BLaER1 (cell line): ENCODE results near the gene TMEM132C.
A peak's percentile ranks its signal among the peaks of the same experiment; 100 is the strongest.

Source experiments
- H3K27ac ChIP-seq: shearing (Covaris generic); formaldehyde crosslinking; 2 replicates; pipeline ENCODE4 v1.8.1; 2022
- H3K27me3 ChIP-seq: shearing (Covaris generic); formaldehyde crosslinking; 2 replicates; pipeline ENCODE4 v1.8.1; 2022
- H3K36me3 ChIP-seq: shearing (Covaris generic); formaldehyde crosslinking; 2 replicates; pipeline ENCODE4 v1.8.1; 2022
- H3K4me1 ChIP-seq: shearing (Covaris generic); formaldehyde crosslinking; 2 replicates; pipeline ENCODE4 v1.8.1; 2022
- H3K4me2 ChIP-seq: shearing (Covaris generic); formaldehyde crosslinking; 2 replicates; pipeline ENCODE4 v1.8.1; 2022
- H3K4me3 ChIP-seq: shearing (Covaris generic); formaldehyde crosslinking; 2 replicates; pipeline ENCODE4 v1.8.1; 2022
- H3K9ac ChIP-seq: shearing (Covaris generic); formaldehyde crosslinking; 2 replicates; pipeline ENCODE4 v1.8.1; 2022
- H3K9me3 ChIP-seq: shearing (Covaris generic); formaldehyde crosslinking; 2 replicates; pipeline ENCODE4 v1.8.1; 2022
- H4K20me1 ChIP-seq: shearing (Covaris generic); formaldehyde crosslinking; 2 replicates; pipeline ENCODE4 v1.8.1; 2022
- Cebpa-rat ChIP-seq: shearing (Covaris generic); IDR thresholded peaks from 2 replicates; pipeline ENCODE4 v1.8.1; 2022

Gene TMEM132C

GRCh38 chr12:128365032-128365431 is 98.1 kb downstream of the TMEM132C start:
- Histone ChIP-seq H3K9me3 (no peaks in the 10 kb centered on the region), H3K27me3 (peaks cover 12% of the 10 kb centered on the region; the same call in 1 of the 2 replicates), H3K27ac (no peak overlapping the region), H3K4me3 (no peak overlapping the region), H3K36me3 (no peaks in the 10 kb centered on the region), H4K20me1 (no peaks in the 10 kb centered on the region), H3K4me2 (peak overlapping the region; percentile 65; the same call in 1 of the 2 replicates), H3K4me1 (peaks cover 44% of the 10 kb centered on the region), H3K9ac (no peak overlapping the region)
- no peak for TF ChIP-seq Cebpa-rat

GRCh38 chr12:128365651-128366231 is 98.8 kb downstream of the TMEM132C start:
- Histone ChIP-seq H3K27ac (no peak overlapping the region), H3K27me3 (peaks cover 12% of the 10 kb centered on the region; the same call in 1 of the 2 replicates), H3K9ac (no peak overlapping the region), H3K9me3 (no peaks in the 10 kb centered on the region), H4K20me1 (no peaks in the 10 kb centered on the region), H3K4me1 (peaks cover 44% of the 10 kb centered on the region), H3K36me3 (no peaks in the 10 kb centered on the region), H3K4me3 (no peak overlapping the region), H3K4me2 (peak overlapping the region; percentile 65)
- TF ChIP-seq Cebpa-rat: no peak

GRCh38 chr12:128367961-128368360 is 101.0 kb downstream of the TMEM132C start:
- no peaks in the 10 kb centered on the region for H4K20me1 ChIP-seq
- H3K9me3 ChIP-seq: no peaks in the 10 kb centered on the region
- H3K4me2 ChIP-seq: no peak overlapping the region
- no peaks in the 10 kb centered on the region for H3K36me3 ChIP-seq
- no peak for TF ChIP-seq Cebpa-rat
- H3K4me1 ChIP-seq: peaks cover 38% of the 10 kb centered on the region
- H3K4me3 ChIP-seq: no peak overlapping the region
- peaks cover 12% of the 10 kb centered on the region; the same call in 1 of the 2 replicates for H3K27me3 ChIP-seq
- H3K27ac ChIP-seq: no peak overlapping the region
- no peak overlapping the region for H3K9ac ChIP-seq

GRCh38 chr12:128381541-128381940 is 114.6 kb downstream of the TMEM132C start:
- Histone ChIP-seq H3K27me3 (no peaks in the 10 kb centered on the region), H3K4me1 (peaks cover 21% of the 10 kb centered on the region), H3K9ac (no peak overlapping the region), H3K4me2 (no peak overlapping the region), H3K36me3 (no peaks in the 10 kb centered on the region), H3K4me3 (no peak overlapping the region), H4K20me1 (no peaks in the 10 kb centered on the region), H3K27ac (no peak overlapping the region), H3K9me3 (peaks cover 51% of the 10 kb centered on the region)
- no peak for TF ChIP-seq Cebpa-rat

GRCh38 chr12:128381946-128382345 is 115.0 kb downstream of the TMEM132C start:
- Histone ChIP-seq H3K4me1 (peaks cover 25% of the 10 kb centered on the region), H3K4me2 (no peak overlapping the region), H4K20me1 (no peaks in the 10 kb centered on the region), H3K4me3 (no peak overlapping the region), H3K9ac (no peak overlapping the region), H3K27me3 (no peaks in the 10 kb centered on the region), H3K36me3 (no peaks in the 10 kb centered on the region), H3K9me3 (peaks cover 55% of the 10 kb centered on the region), H3K27ac (no peak overlapping the region)
- TF ChIP-seq Cebpa-rat: no peak

GRCh38 chr12:128382946-128383345 is 116.0 kb downstream of the TMEM132C start:
- no peak for TF ChIP-seq Cebpa-rat
- H3K27me3 ChIP-seq: no peaks in the 10 kb centered on the region

GRCh38 chr12:128383357-128383937 is 116.5 kb downstream of the TMEM132C start:
- H3K27ac ChIP-seq: no peak overlapping the region
- TF ChIP-seq Cebpa-rat: no peak
- no peak overlapping the region for H3K9ac ChIP-seq
- peaks cover 51% of the 10 kb centered on the region for H3K9me3 ChIP-seq
- H4K20me1 ChIP-seq: no peaks in the 10 kb centered on the region
- H3K4me3 ChIP-seq: no peak overlapping the region
- H3K4me2 ChIP-seq: no peak overlapping the region
- H3K27me3 ChIP-seq: no peaks in the 10 kb centered on the region
- H3K4me1 ChIP-seq: peaks cover 40% of the 10 kb centered on the region
- no peaks in the 10 kb centered on the region for H3K36me3 ChIP-seq

More at GRCh38 chr12:128382946-128383345, 116.0 kb downstream of the TMEM132C start:
- Histone ChIP-seq H4K20me1 (no peaks in the 10 kb centered on the region), H3K4me1 (peaks cover 35% of the 10 kb centered on the region), H3K4me3 (no peak overlapping the region), H3K4me2 (no peak overlapping the region), H3K27ac (no peak overlapping the region), H3K9me3 (peaks cover 56% of the 10 kb centered on the region), H3K36me3 (no peaks in the 10 kb centered on the region), H3K9ac (no peak overlapping the region)

- Histone ChIP-seq H3K36me3 (no peaks in the 10 kb centered on the region), H3K9ac (no peak overlapping the region), H3K9me3 (peaks cover 46% of the 10 kb centered on the region), H3K27me3 (no peaks in the 10 kb centered on the region), H3K4me3 (peak overlapping the region; percentile 10; the same call in 1 of the 2 replicates), H3K27ac (no peak overlapping the region), H4K20me1 (no peaks in the 10 kb centered on the region), H3K4me1 (peaks cover 63% of the 10 kb centered on the region), H3K4me2 (peak overlapping the region; percentile 85)
- no peak for TF ChIP-seq Cebpa-rat
Observed at GRCh38 chr12:128385736-128386135, 118.8 kb downstream of the TMEM132C start.

- TF ChIP-seq Cebpa-rat: no peak
- Histone ChIP-seq H3K9ac (peak overlapping the region; percentile 69), H3K27ac (peak overlapping the region; percentile 82), H3K4me2 (peak overlapping the region; percentile 85), H3K27me3 (no peaks in the 10 kb centered on the region), H3K4me3 (peak overlapping the region; percentile 44; the same call in 1 of the 2 replicates), H3K9me3 (peaks cover 41% of the 10 kb centered on the region), H3K36me3 (no peaks in the 10 kb centered on the region), H4K20me1 (no peaks in the 10 kb centered on the region), H3K4me1 (peaks cover 65% of the 10 kb centered on the region)
Observed at GRCh38 chr12:128387811-128388422, 120.9 kb downstream of the TMEM132C start.

- peak overlapping the region; percentile 82 for H3K27ac ChIP-seq
- peak overlapping the region; percentile 85 for H3K4me2 ChIP-seq
Observed at GRCh38 chr12:128388461-128389000, 121.6 kb downstream of the TMEM132C start.

More at GRCh38 chr12:128388461-128389000, 121.6 kb downstream of the TMEM132C start:
- no peaks in the 10 kb centered on the region for H3K36me3 ChIP-seq
- H4K20me1 ChIP-seq: no peaks in the 10 kb centered on the region
- peaks cover 65% of the 10 kb centered on the region for H3K4me1 ChIP-seq
- no peaks in the 10 kb centered on the region for H3K27me3 ChIP-seq
- peaks cover 38% of the 10 kb centered on the region for H3K9me3 ChIP-seq
- H3K4me3 ChIP-seq: peak overlapping the region; percentile 44; the same call in 1 of the 2 replicates
- TF ChIP-seq Cebpa-rat: no peak
- H3K9ac ChIP-seq: peak overlapping the region; percentile 69
